ENCODE measurements around the gene WASHC4.

DNA sequence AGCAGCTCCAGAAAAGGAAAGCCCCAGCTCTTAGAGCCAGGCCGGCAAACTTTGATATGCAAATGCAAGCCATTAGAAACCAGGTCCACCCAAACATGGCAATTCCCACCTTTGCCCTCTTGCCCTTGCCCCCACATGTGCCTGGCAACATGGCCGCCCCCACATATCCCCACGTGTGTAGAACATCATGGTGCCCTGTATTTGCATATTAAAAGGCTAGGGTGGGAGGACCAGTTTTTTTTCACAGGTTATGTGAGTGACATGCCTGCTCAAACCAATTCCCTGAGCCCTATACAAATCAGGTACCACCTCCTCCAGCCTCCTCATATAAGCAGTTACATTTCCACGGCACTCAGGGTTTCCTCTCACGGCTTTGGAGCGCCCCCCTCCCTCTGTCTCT lies 17.2 kb upstream of the WASHC4 start:
- TF ChIP-seq, protein P1, sequence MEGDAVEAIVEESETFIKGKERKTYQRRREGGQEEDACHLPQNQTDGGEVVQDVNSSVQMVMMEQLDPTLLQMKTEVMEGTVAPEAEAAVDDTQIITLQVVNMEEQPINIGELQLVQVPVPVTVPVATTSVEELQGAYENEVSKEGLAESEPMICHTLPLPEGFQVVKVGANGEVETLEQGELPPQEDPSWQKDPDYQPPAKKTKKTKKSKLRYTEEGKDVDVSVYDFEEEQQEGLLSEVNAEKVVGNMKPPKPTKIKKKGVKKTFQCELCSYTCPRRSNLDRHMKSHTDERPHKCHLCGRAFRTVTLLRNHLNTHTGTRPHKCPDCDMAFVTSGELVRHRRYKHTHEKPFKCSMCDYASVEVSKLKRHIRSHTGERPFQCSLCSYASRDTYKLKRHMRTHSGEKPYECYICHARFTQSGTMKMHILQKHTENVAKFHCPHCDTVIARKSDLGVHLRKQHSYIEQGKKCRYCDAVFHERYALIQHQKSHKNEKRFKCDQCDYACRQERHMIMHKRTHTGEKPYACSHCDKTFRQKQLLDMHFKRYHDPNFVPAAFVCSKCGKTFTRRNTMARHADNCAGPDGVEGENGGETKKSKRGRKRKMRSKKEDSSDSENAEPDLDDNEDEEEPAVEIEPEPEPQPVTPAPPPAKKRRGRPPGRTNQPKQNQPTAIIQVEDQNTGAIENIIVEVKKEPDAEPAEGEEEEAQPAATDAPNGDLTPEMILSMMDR (conservative IDR thresholded peaks at IDR 0.05; ENCODE audit: low read length), result no peak
- no peak for TF ChIP-seq EZH2phosphoT487 (IDR thresholded peaks at IDR 0.05; ENCODE audit: borderline replicate concordance)
